Right lobe of liver (tissue), 6 donors: Measurements from ENCODE around the gene STMND1. TPM values are rescaled to one million over a fixed set of nuclear protein-coding genes. Genes with fewer than 3 reads are reported as not detected.

Experiments used
- ATAC-seq, 4 donors: fragments of 200-7000 bp; cut with Tn5 transposase; one replicate each; pipeline ENCODE4 v1.9.1; 2020; ENCODE audit warnings: mild to moderate bottlenecking in 4 of 4, moderate library complexity in 4 of 4
- DNase-seq, 3 donors: peaks; one replicate each; pipeline ENCODE4 v3.0.0-alpha.2; 2020
- H3K27ac ChIP-seq, 3 donors: fragments of 200-600 bp; one replicate each; pipeline ENCODE4 v1.8.0; 2022
- H3K27me3 ChIP-seq, 2 donors: fragments of 200-600 bp; one replicate each; pipeline ENCODE4 v1.8.0; 2022
- H3K36me3 ChIP-seq, 4 donors: fragments of 200-600 bp; sonication (generic) in 1 of 4; one replicate each; pipeline versions ENCODE4 v1.5.1 to v1.8.0; 2017 to 2022; ENCODE audit warnings: control low read depth in 1 of 4
- H3K4me1 ChIP-seq, 4 donors: fragments of 200-600 bp; sonication (generic) in 1 of 4; one replicate each; pipeline versions ENCODE4 v1.5.1 to v1.8.0; 2017 to 2022; ENCODE audit warnings: control low read depth in 1 of 4
- H3K4me3 ChIP-seq, 3 donors: fragments of 200-600 bp; one replicate each; pipeline ENCODE4 v1.8.0; 2022
- H3K9me3 ChIP-seq, 4 donors: fragments of 200-600 bp; sonication (generic) in 1 of 4; one replicate each; pipeline versions ENCODE4 v1.5.1 to v1.8.0; 2017 to 2022; ENCODE audit warnings: control low read depth in 1 of 4
- POLR2A ChIP-seq: fragments of 450-650 bp; IDR thresholded peaks from one replicate; pipeline ENCODE4 v1.6.1; 2017; ENCODE audit warnings: antibody characterized with exemption, mild to moderate bottlenecking
- WGBS: methylation state at CpG from one replicate; pipeline ENCODE4 v1.1.6; 2018; ENCODE audit warnings: low coverage, low lambda C conversion rate; ENCODE audit not compliant: insufficient coverage; ENCODE audit errors: missing lambda C conversion rate; 5-methylcytosine and 5-hydroxymethylcytosine counted together
- intact Hi-C, 2 donors: fragments of 100-400 bp; cut with DNase I; formaldehyde crosslinking; loops; one replicate each; pipeline versions ENCODE4 v1.11.2 to v1.14.1; 2022
- total RNA-seq, 6 experiments: library from RNA; depleted of rRNA in 2 of 6; stranded (reverse); fragments of >200 nt in 2 of 6; fragmentation: NEBNext Ultra II Directional in 3 of 6; extraction: Animal tissue kit (Norgen Biotek cat#: 25700) in 3 of 6; gene quantifications; one replicate each; pipeline versions ENCODE4 v1.1.0 to v1.2.4, GENCODE V29; 2016 to 2023
- TF ChIP-seq, protein P1 (sequence below), 4 donors: fragments of 200-600 bp in 3 of 4; fragments of 450-650 bp in 1 of 4; IDR thresholded peaks; one replicate each; pipeline versions ENCODE4 v1.5.1 to v1.8.0; 2016 to 2022; ENCODE audit warnings: antibody characterized with exemption in 4 of 4, mild to moderate bottlenecking in 2 of 4
- donor health status: DM: no; HTN: yes; CAD: no.
- donor health status: DM: no; HTN: no; CAD: no.
- donor health status: DM: no; HTN: no; CAD: no.
- donor health status: DM: no; HTN: yes; CAD: no.
- donor health status: DM: no; HTN: yes; CAD: no.

STMND1 gene
- total RNA-seq, 6 experiments from 2014 or later: 0.25 TPM; not detected in 5

- no peaks in the 10 kb centered on the region for H3K36me3 ChIP-seq
- no peaks in the 10 kb centered on the region for H3K27me3 ChIP-seq
- TF ChIP-seq, protein P1, sequence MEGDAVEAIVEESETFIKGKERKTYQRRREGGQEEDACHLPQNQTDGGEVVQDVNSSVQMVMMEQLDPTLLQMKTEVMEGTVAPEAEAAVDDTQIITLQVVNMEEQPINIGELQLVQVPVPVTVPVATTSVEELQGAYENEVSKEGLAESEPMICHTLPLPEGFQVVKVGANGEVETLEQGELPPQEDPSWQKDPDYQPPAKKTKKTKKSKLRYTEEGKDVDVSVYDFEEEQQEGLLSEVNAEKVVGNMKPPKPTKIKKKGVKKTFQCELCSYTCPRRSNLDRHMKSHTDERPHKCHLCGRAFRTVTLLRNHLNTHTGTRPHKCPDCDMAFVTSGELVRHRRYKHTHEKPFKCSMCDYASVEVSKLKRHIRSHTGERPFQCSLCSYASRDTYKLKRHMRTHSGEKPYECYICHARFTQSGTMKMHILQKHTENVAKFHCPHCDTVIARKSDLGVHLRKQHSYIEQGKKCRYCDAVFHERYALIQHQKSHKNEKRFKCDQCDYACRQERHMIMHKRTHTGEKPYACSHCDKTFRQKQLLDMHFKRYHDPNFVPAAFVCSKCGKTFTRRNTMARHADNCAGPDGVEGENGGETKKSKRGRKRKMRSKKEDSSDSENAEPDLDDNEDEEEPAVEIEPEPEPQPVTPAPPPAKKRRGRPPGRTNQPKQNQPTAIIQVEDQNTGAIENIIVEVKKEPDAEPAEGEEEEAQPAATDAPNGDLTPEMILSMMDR (IDR thresholded peaks at IDR 0.05): no peak
- TF ChIP-seq POLR2A: no peak
- H3K9me3 ChIP-seq: no peaks in the 10 kb centered on the region
- no peak for DNase-seq
- no peaks in the 10 kb centered on the region for H3K4me1 ChIP-seq
- WGBS: 69% methylated on average over 3 of the region's 3 CpGs
- H3K27ac ChIP-seq: no peak overlapping the region
- no peak for ATAC-seq
- H3K4me3 ChIP-seq: no peak overlapping the region
- intact Hi-C loops: no loop called here
These were observed 28.9 kb downstream of the STMND1 start for GRCh38 chr6:17130786-17131185.

DNA sequence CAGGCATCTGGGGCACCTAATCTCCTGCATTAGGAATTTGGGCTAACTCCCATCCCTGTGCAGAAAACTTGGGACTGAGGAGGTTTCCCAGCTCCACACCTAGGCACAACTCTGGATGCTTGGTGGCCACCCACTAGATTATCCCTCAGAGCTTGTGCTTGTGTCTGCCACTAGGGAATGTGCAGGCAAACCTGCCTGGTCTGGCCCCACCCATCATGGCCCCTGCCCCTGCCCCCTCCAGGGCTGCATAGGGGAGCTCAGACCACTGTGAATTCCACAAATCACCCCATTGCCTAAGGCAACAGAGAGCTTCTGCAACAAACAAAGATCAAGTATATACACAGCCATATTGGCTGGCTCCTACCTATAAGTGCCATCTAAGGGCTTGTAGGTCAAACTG lies 31.1 kb downstream of the STMND1 start:
- Histone ChIP-seq H3K36me3 (no peaks in the 10 kb centered on the region), H3K9me3 (no peaks in the 10 kb centered on the region), H3K4me3 (no peak overlapping the region), H3K27ac (no peak overlapping the region), H3K4me1 (no peaks in the 10 kb centered on the region), H3K27me3 (no peaks in the 10 kb centered on the region)
- TF ChIP-seq, protein P1 (IDR thresholded peaks at IDR 0.05): no peak
- no peak for TF ChIP-seq POLR2A
- intact Hi-C loops: no loop called here
- ATAC-seq (no peak), DNase-seq (no peak)

DNA sequence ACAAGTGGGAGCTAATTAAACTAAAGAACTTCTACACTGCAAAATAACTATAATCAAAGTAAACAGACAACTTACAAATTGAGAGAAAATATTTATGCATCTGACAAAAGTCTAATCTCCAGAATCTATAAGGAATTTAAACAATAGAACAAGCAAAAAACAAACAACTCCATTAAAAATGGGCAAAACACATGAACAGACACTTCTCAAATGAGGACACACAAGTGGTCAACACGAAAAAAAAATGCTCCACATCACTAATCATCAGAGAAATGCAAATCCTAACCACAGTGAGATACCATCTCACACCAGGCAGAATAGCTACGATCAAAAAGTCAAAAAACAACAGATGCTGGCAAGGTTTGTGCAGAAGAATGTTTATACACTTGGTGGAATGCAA lies 36.2 kb downstream of the STMND1 start:
- Histone ChIP-seq H3K27me3 (no peaks in the 10 kb centered on the region), H3K27ac (no peak overlapping the region), H3K4me1 (no peaks in the 10 kb centered on the region), H3K4me3 (no peak overlapping the region), H3K36me3 (no peaks in the 10 kb centered on the region), H3K9me3 (no peaks in the 10 kb centered on the region)
- intact Hi-C loops: no loop called here
- 40% methylated on average over 2 of the region's 2 CpGs for WGBS
- no peak for ATAC-seq
- TF ChIP-seq, protein P1 (IDR thresholded peaks at IDR 0.05): no peak
- TF ChIP-seq POLR2A: no peak
- no peak for DNase-seq

DNA sequence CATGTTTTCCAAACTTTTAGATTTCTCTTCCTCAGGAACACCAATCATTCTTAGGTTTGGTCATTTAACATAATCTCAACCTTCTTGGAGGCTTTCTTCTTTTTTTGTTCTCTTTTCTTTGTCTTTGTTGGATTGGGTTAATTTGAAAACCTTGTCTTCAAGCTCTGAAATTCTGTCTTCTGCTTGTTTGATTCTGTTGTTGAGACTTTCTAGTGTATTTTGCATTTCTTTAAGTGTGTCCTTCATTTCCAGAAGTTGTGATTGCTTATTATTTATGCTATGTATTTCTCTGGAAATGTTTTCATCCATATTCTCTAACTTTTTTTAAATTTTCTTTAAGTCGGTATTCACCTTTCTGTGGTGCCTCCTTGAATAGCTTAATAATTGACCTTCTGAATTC lies 42.2 kb downstream of the STMND1 start:
- no peak for DNase-seq
- no peaks in the 10 kb centered on the region for H3K27me3 ChIP-seq
- intact Hi-C loops: no loop called here
- no peak for ATAC-seq
- TF ChIP-seq, protein P1 (IDR thresholded peaks at IDR 0.05): no peak
- TF ChIP-seq POLR2A: no peak
- no peaks in the 10 kb centered on the region for H3K4me1 ChIP-seq
- no peak overlapping the region for H3K27ac ChIP-seq
- no peaks in the 10 kb centered on the region for H3K36me3 ChIP-seq
- no peak overlapping the region for H3K4me3 ChIP-seq
- H3K9me3 ChIP-seq: no peaks in the 10 kb centered on the region
- WGBS: no CpG with 5 or more reads among the region's 1 CpG

GRCh38 chr6:17149571-17149970 lies 47.7 kb downstream of the STMND1 start:
- ATAC-seq (no peak), DNase-seq (no peak)
- H3K4me3 ChIP-seq: no peak overlapping the region
- TF ChIP-seq, protein P1 (IDR thresholded peaks at IDR 0.05): no peak
- TF ChIP-seq POLR2A: no peak
- WGBS: 83% methylated on average over 2 of the region's 2 CpGs
- no peaks in the 10 kb centered on the region for H3K27me3 ChIP-seq
- intact Hi-C loops: no loop called here
- H3K36me3 ChIP-seq: no peaks in the 10 kb centered on the region
- H3K27ac ChIP-seq: no peak overlapping the region
- no peaks in the 10 kb centered on the region for H3K4me1 ChIP-seq
- peaks cover 0 to 6% (median 0%) of the 10 kb centered on the region in 4 donors for H3K9me3 ChIP-seq
